GM13976 (cell line): Measurements from ENCODE around the gene CPXM2.

Source experiments
- DNase-seq: peaks from one replicate; pipeline ENCODE4 v3.0.0; 2012; ENCODE audit warnings: low spot score
- CTCF ChIP-seq: IDR thresholded peaks from 2 replicates; pipeline ENCODE4 v1.5.1; 2012; ENCODE audit warnings: borderline replicate concordance, mild to moderate bottlenecking; ENCODE audit not compliant: insufficient read depth; ENCODE audit errors: extremely low read depth, missing control alignments, control extremely low read depth
- in situ Hi-C: fragments of 300-500 bp; cut with MboI; formaldehyde crosslinking; loops from one replicate; pipeline ENCODE4 v1.12.0; 2022; ENCODE audit warnings: low sequenced_read_pairs, mixed read lengths, inconsistent platforms; ENCODE audit not compliant: unreplicated experiment

CPXM2 gene

GRCh38 chr10:123769647-123770046 lies 122.0 kb downstream of the CPXM2 start:
- no peak for DNase-seq
- in situ Hi-C loops = no loop called here
- no peak for TF ChIP-seq CTCF

- no peak for TF ChIP-seq CTCF
- no peak for DNase-seq
- in situ Hi-C loops = no loop called here
These were observed 124.8 kb downstream of the CPXM2 start for GRCh38 chr10:123766761-123767160.

- TF ChIP-seq CTCF = no peak
- no peak for DNase-seq
- in situ Hi-C loops = no loop called here
These were observed 125.6 kb downstream of the CPXM2 start for GRCh38 chr10:123766012-123766411.

GRCh38 chr10:123761666-123762230 lies 129.9 kb downstream of the CPXM2 start:
- DNase-seq = no peak
- TF ChIP-seq CTCF = no peak
- in situ Hi-C loops = no loop called here

- DNase-seq = no peak
- no peak for TF ChIP-seq CTCF
- in situ Hi-C loops = no loop called here
These were observed 130.6 kb downstream of the CPXM2 start for GRCh38 chr10:123761038-123761428.

- DNase-seq = no peak
- in situ Hi-C loops = no loop called here
- no peak for TF ChIP-seq CTCF
These were observed 131.1 kb downstream of the CPXM2 start for GRCh38 chr10:123760356-123761037.

GRCh38 chr10:123759501-123760031 lies 132.0 kb downstream of the CPXM2 start:
- in situ Hi-C loops = no loop called here
- DNase-seq = no peak
- no peak for TF ChIP-seq CTCF
